A549 (cell line): ENCODE data around the gene P2RX6.

Source experiments
- CTCF ChIP-seq: fragments of >200 bp; sonication (Bioruptor Twin); formaldehyde crosslinking; IDR thresholded peaks from 3 replicates; pipeline ENCODE4 v1.5.1; 2016
- E2F6 ChIP-seq: IDR thresholded peaks from 2 replicates; pipeline ENCODE4 v1.6.1; 2012; ENCODE audit warnings: low read depth, borderline replicate concordance
- HMGXB4 ChIP-seq: fragments of 250-450 bp; sonication (Bioruptor Pico); IDR thresholded peaks from 2 replicates; pipeline ENCODE4 v1.5.0; 2021; ENCODE audit warnings: mild to moderate bottlenecking, moderate library complexity, borderline replicate concordance
- MYC ChIP-seq: IDR thresholded peaks from 2 replicates; pipeline ENCODE4 v1.6.1; 2012; ENCODE audit warnings: mild to moderate bottlenecking, inconsistent platforms, low read length, improper control_type of control experiment, borderline replicate concordance
- PBX3 ChIP-seq: IDR thresholded peaks from 2 replicates; pipeline ENCODE4 v1.6.1; 2012
- POLR2A ChIP-seq: IDR thresholded peaks from 2 replicates; pipeline ENCODE4 v1.6.1; 2012; ENCODE audit warnings: mild to moderate bottlenecking, low read length
- RCOR1 ChIP-seq: fragments of 150-350 bp; IDR thresholded peaks from 2 replicates; pipeline ENCODE4 v1.6.1; 2014; ENCODE audit warnings: antibody characterized with exemption, low read length, low read depth
- ZFP36 ChIP-seq: fragments of 450-650 bp; IDR thresholded peaks from 2 replicates; pipeline ENCODE4 v1.6.1; 2014; ENCODE audit warnings: borderline replicate concordance; ENCODE audit not compliant: partially characterized antibody

DNA sequence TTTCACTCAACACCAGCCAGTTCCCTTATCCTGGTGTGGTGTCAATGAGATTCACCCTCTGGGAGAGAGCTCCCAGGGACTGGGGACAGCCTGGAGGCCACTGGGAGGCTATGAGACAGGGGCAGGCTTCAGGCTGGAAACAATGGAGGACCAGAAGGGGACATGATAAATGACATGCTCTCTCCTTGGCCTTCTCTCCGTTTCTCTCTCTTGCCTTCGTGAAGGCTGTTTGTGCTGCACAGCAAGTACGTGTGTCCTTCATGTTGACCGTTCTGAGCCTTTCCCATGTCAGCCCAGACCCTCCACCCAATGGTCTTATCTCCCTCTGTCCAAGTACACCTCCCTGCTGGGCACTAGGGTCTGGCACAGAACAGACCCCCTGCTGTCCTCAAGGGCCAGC lies 34.4 kb upstream of the P2RX6 start:
- no peak for TF ChIP-seq CTCF
- TF ChIP-seq POLR2A, result no peak
- TF ChIP-seq PBX3, result no peak
- no peak for TF ChIP-seq ZFP36
- TF ChIP-seq RCOR1, result no peak
- no peak for TF ChIP-seq HMGXB4 (CRISPR knock-in tag)
- TF ChIP-seq E2F6, result no peak
- no peak for TF ChIP-seq MYC
